ENCODE results near the gene ESPN.

DNA sequence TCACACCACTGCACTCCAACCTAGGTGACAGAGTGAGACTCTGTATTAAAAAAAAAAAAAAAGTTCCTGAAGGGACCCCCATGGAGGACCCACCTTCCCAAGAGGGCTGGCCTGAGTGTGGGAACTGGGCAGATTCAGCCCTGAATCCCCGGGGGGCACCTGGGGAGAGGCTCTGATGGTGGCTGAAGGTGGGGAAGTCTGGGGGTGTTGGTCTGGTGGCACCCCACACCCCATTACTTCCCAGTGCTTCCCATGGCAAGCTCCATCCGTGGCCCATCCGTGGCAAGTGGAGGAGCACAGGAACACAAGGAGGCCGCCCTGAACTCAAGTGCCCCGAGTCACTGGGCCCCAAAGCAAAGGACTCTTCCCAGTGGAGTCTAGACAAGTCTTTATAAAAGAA lies 42.2 kb downstream of the ESPN start:
- TF ChIP-seq, protein P1, sequence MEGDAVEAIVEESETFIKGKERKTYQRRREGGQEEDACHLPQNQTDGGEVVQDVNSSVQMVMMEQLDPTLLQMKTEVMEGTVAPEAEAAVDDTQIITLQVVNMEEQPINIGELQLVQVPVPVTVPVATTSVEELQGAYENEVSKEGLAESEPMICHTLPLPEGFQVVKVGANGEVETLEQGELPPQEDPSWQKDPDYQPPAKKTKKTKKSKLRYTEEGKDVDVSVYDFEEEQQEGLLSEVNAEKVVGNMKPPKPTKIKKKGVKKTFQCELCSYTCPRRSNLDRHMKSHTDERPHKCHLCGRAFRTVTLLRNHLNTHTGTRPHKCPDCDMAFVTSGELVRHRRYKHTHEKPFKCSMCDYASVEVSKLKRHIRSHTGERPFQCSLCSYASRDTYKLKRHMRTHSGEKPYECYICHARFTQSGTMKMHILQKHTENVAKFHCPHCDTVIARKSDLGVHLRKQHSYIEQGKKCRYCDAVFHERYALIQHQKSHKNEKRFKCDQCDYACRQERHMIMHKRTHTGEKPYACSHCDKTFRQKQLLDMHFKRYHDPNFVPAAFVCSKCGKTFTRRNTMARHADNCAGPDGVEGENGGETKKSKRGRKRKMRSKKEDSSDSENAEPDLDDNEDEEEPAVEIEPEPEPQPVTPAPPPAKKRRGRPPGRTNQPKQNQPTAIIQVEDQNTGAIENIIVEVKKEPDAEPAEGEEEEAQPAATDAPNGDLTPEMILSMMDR (IDR thresholded peaks at IDR 0.05), result no peak
- TF ChIP-seq POLR2AphosphoS5 (IDR thresholded peaks at IDR 0.05) (no peak), POLR2A (IDR thresholded peaks at IDR 0.05) (no peak)

All from sigmoid colon (tissue), 4 donors.